Activated CD8-positive, alpha-beta memory T cell treated with anti-CD3 and anti-CD28 coated beads, Interleukin-2, amount 50 U/mL, for 1 hour (primary cell): ENCODE measurements around the gene CBFA2T2.

Source experiments
- DNase-seq: peaks from one replicate; pipeline ENCODE4 v3.0.0-alpha.2; 2020; ENCODE audit errors: extremely low read depth

CBFA2T2 gene

GRCh38 chr20:33677991-33678702 lies 188.3 kb downstream of the CBFA2T2 start:
- no peak for DNase-seq

- DNase-seq, result no peak
Observed at GRCh38 chr20:33679758-33680485, 190.0 kb downstream of the CBFA2T2 start.

GRCh38 chr20:33680686-33681085 lies 190.8 kb downstream of the CBFA2T2 start:
- DNase-seq, result no peak

GRCh38 chr20:33681288-33681687 lies 191.4 kb downstream of the CBFA2T2 start:
- DNase-seq, result no peak

- no peak for DNase-seq
Observed at GRCh38 chr20:33681728-33682353, 191.9 kb downstream of the CBFA2T2 start.

GRCh38 chr20:33684533-33685327 lies 194.8 kb downstream of the CBFA2T2 start:
- DNase-seq, result no peak

- DNase-seq, result no peak
Observed at GRCh38 chr20:33685328-33686099, 195.6 kb downstream of the CBFA2T2 start.

GRCh38 chr20:33686100-33686983 lies 196.4 kb downstream of the CBFA2T2 start, which contains the start of gene E2F1:
Gene E2F1, minus strand, starts transcription at chr20:33686385. Its CDS starts 121 bp downstream, at chr20:33686264.
- peak; percentile 69 for DNase-seq

- DNase-seq, result no peak
Observed at GRCh38 chr20:33686984-33687366, 197.1 kb downstream of the CBFA2T2 start.

- DNase-seq, result no peak
Observed at GRCh38 chr20:33687370-33687915, 197.5 kb downstream of the CBFA2T2 start.

- DNase-seq, result no peak
Observed at GRCh38 chr20:33687993-33688937, 198.4 kb downstream of the CBFA2T2 start.

- DNase-seq, result no peak
Observed at GRCh38 chr20:33688938-33689424, 199.1 kb downstream of the CBFA2T2 start.

GRCh38 chr20:33689493-33689892 lies 199.6 kb downstream of the CBFA2T2 start:
- DNase-seq, result no peak

- DNase-seq, result peak; percentile 46
Observed at GRCh38 chr20:33689973-33690372, 200.1 kb downstream of the CBFA2T2 start.

GRCh38 chr20:33693289-33693688 lies 203.4 kb downstream of the CBFA2T2 start:
- no peak for DNase-seq

GRCh38 chr20:33693741-33694638 lies 204.1 kb downstream of the CBFA2T2 start:
- DNase-seq, result no peak

- no peak for DNase-seq
Observed at GRCh38 chr20:33694639-33695012, 204.7 kb downstream of the CBFA2T2 start.

- DNase-seq, result no peak
Observed at GRCh38 chr20:33696448-33696847, 206.6 kb downstream of the CBFA2T2 start.
